SKM-1 treated with dmso at 0.1 percent for 144 hours (cell line): ENCODE measurements around the gene RPL10.
A peak's percentile ranks its signal among the peaks of the same experiment; 100 is the strongest.
"Not testable (repeated sequence)": the region's sequence is repeated elsewhere in the genome, so short reads cannot be mapped to it uniquely, and the experiment has no call there.

Experiments used
- DNase-seq: peaks from one replicate; lab custom pipeline; 2025; ENCODE audit not compliant: unreplicated experiment; lab: John Stamatoyannopoulos, UW

RPL10 gene

GRCh38 chrX:154375156-154375504 is 23.0 kb upstream of the RPL10 start:
- no peak for DNase-seq

GRCh38 chrX:154376774-154377173 is 21.4 kb upstream of the RPL10 start:
- DNase-seq: no peak

- no peak for DNase-seq
These were observed 19.9 kb upstream of the RPL10 start for GRCh38 chrX:154378059-154378798.

DNA sequence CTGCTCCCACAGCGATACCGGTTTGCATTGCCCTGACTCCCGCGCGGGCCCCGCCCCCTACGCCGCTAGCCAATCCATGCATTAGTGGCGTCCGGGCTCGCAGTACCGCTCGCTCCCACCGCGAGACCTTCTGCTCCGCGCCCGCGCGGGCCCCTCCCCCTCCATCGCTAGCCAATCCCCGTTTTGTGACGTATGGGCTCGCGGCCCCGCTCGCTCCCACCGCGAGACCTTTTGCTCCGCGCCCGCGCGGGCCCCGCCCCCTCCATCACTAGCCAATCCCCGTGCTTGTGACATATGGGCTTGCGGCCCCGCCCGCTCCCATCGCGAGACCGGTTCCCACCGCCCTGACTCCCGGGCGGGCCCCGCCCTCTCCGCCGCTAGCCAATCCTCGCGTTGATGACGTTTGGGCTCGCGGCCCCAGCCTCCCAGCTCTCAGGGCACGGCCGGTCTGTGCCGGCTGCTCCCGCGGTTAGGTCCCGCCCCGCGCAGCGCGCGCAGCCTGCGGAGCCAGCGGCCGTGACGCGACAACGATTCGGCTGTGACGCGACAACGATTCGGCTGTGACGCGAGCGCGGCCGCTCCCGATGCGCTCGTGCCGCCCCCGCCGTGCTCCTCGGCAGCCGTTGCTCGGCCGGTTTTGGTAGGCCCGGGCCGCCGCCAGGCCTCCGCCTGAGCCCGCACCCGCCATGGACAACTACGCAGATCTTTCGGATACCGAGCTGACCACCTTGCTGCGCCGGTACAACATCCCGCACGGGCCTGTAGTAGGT is 19.2 kb upstream of the RPL10 start, which contains the start of gene EMD:
TSS of gene EMD (plus strand) at position 497 of the 770 bp plus-strand sequence. CDS start at position 687, 190 bp downstream.
- DNase-seq: peak; percentile 97

- no peak for DNase-seq
These were observed 18.6 kb upstream of the RPL10 start for GRCh38 chrX:154379569-154379951.

DNA sequence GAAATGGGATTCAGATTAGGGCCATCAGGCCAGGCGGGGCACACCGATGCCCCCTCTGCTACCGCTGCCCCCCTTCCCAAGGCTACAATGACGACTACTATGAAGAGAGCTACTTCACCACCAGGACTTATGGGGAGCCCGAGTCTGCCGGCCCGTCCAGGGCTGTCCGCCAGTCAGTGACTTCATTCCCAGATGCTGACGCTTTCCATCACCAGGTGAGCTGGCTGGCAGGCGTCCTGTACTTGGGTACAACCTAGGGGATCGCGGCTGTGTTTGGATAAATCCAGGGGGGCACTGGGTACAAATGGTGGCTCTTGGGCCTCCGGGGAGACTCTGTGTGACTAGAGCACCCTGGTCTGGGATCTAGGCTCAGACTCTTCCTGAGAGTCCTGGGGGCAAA is 18.0 kb upstream of the RPL10 start:
- DNase-seq: no peak

DNA sequence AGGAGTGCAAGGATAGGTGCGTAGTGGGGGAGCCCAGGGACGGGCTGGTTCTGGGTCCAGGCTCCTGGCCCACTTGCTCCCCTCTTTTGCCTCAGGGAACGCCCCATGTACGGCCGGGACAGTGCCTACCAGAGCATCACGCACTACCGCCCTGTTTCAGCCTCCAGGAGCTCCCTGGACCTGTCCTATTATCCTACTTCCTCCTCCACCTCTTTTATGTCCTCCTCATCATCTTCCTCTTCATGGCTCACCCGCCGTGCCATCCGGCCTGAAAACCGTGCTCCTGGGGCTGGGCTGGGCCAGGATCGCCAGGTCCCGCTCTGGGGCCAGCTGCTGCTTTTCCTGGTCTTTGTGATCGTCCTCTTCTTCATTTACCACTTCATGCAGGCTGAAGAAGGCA is 17.4 kb upstream of the RPL10 start:
- DNase-seq: no peak

DNA sequence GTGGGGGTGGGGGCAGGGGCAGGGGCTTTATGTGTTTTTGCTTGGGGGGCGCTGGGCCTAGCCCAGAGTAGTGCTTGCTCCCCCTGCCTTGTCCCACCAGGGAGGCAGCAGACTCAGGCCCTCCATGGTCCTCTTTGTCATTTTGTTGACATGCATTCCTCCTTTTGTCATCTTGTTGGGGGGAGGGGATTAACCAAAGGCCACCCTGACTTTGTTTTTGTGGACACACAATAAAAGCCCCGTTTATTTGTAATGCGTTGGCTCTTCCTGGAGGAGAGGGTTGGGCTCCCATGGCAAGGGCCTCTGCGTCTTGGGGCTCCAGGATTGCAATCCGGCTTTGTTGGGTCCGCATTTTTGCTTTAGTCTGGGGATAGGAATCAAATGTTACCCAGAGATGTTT is 16.9 kb upstream of the RPL10 start:
- DNase-seq: no peak

GRCh38 chrX:154382483-154383069 is 15.6 kb upstream of the RPL10 start:
- DNase-seq: no peak

- DNase-seq: no peak
These were observed 14.6 kb upstream of the RPL10 start for GRCh38 chrX:154383359-154384283.

GRCh38 chrX:154384284-154384892 is 13.8 kb upstream of the RPL10 start:
- DNase-seq: no peak

GRCh38 chrX:154388094-154388493 is 10.1 kb upstream of the RPL10 start:
- DNase-seq: not testable (repeated sequence)

DNA sequence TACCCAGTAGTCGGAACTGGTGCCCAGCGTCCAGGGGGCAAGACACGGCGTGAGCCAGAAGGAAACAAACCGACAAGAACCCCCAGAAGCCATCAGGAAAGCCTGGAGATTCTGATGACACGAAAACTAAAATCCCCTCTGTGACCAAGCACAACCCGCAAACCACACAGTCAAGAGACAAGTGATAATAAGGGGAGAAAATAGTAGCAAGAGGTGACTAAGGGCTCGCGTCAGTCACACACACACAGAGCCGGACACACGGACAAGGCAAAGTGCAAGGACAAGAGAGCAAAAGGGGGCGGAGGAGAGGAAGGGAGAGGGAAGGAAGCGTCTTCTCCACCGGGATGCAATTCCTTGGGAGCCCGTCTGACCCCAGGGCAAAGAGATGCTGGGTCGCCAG is 9.5 kb upstream of the RPL10 start:
- DNase-seq: not testable (repeated sequence)

- not testable (repeated sequence) for DNase-seq
These were observed 8.1 kb upstream of the RPL10 start for GRCh38 chrX:154389812-154390747.

- not testable (repeated sequence) for DNase-seq
These were observed 1.8 kb upstream of the RPL10 start for GRCh38 chrX:154396363-154396762.

- DNase-seq: no peak
These were observed 947 bp upstream of the RPL10 start for GRCh38 chrX:154396973-154397887.

DNA sequence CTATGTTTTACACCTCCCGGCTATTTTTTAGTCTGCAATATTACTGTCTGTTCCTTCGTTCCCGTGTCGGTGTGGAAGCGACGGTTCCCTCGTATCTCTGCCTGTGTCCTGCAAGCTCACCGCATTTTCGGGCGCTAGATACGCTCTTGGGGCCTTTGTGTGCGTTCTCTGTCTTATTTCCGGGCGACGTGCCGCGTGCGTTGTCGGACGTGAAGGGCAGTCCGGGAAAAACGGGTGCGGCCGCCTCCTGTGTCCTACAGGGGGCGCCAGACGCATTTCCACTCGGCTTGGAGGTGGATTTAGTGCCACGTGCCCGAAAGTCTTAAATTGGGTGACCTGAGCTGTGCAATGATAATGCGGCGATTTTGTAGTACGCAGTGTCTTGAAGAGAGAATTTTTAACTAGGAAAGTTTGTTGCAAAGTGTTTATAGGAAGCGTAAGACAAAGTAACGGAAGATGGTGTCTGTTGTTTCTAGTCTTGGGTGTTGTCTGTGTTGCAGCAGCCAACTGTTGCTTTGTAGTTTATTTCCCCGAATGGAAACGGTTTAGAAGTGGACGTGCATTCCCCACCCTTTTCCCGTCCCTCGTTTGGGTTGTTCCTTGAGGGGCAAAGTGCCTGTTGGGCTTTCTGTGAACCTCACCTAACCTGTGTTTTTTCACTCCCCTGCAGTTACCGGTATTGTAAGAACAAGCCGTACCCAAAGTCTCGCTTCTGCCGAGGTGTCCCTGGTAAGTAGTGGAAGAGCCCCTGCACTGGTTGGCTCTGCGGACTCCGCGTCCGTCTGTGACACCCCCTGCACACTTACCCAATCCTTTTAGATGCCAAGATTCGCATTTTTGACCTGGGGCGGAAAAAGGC is 720 bp downstream of the RPL10 start:
- peak; percentile 38 for DNase-seq
